Measurements from ENCODE around the gene PLEKHB2.
A peak's percentile ranks its signal among the peaks of the same experiment; 100 is the strongest.
"Not testable (repeated sequence)": the region's sequence is repeated elsewhere in the genome, so short reads cannot be mapped to it uniquely, and the experiment has no call there.

Gene PLEKHB2, protein sequence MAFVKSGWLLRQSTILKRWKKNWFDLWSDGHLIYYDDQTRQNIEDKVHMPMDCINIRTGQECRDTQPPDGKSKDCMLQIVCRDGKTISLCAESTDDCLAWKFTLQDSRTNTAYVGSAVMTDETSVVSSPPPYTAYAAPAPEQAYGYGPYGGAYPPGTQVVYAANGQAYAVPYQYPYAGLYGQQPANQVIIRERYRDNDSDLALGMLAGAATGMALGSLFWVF

GRCh38 chr2:131105156-131105949 lies at the start of gene PLEKHB2:
PLEKHB2 (plus strand) TSS chr2:131105336; CDS start chr2:131120942, 15,606 bp downstream.
- DNase-seq (ENCODE audit: low read depth): peak; percentile 50

DNA sequence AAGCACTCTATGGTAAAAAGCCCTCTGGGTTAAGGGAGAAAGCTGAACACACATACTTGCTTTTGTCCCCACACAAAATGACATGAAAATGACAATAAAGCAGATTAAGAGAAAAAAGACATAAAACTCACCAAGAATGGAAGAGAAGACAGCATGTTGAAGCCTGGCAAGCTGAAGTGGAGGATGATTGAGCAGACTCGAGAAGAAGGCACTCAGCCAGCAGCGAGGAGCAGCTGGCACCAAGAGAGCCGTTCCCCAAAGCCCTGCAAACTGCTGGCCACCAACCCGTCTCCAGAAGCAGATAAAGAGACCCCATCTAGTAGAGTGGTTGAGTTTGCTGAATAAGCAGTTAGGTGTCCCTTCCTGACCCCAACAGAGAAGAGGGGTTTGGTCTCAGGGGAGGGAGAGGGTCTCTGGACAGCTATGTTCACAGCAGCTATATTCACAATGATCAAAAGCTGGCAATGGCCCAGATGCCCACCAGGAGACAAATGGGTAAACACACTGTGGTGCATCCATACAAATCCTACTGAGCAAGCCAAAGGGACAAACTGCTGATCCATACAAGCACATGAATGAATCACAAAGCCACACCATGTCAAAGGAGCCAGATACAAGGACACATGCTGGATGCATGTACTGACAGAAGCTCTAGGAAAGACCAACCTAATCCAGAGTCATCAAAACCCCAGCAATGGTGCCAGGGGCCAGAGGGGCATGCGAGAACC lies 48.8 kb upstream of the PLEKHB2 start:
- DNase-seq (ENCODE audit: low read depth): no peak

DNA sequence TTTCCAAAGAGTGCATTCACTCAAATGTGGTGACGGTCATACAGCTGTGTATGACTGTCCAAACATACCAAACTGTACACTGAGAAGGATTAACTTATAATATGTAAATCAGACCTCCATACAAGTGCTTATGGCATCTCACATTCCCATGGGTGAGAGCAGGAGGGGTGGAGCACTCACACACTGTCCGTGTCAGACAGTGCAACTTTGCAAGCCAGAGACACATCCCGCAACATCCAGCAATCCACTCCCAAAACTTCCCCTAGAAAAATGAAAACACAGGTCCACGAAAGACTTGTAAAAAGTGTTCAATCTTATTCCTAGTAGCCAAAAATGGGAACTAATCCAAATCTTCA lies 48.2 kb upstream of the PLEKHB2 start:
- no peak for DNase-seq (ENCODE audit: low read depth)

GRCh38 chr2:131058214-131058843 lies 46.8 kb upstream of the PLEKHB2 start:
- DNase-seq (ENCODE audit: low read depth): no peak

- DNase-seq (ENCODE audit: low read depth): no peak
Observed at GRCh38 chr2:131058920-131059319, 46.2 kb upstream of the PLEKHB2 start.

DNA sequence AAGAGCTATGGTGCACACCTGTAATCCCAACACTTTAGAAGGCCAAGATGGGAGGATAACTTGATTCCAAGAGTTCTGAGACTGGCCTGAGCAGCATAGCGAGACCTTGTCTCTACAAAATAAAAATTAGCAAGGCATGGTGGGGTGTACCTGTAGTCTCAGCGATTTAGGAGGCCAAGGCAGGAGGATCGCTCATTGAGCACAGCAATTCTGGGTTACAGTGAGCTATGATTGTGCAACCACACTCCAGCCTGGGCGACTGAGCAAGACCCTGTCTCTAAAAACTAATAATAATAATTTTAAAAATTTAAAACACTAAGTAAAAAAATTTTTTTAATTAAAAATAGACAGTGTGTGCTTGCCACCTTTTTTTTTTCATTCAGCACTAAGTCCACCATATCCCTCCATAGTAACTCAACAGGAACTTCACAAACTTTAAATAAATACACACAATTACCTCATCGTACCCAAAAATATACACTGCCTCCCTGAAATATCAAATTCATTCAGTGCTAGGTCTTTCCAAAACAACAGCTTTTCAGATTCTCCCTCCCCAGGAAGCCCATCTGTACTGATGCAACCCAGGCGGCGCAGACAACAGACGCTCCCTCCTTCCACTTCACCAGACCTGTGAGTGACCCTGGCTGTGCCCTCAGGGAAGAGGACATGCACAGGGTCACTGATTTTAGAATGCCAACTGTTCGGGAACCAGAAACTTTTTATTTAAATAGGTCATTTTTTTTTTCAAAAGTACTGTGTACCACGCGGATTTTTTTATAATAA lies 41.4 kb upstream of the PLEKHB2 start:
- DNase-seq (ENCODE audit: low read depth): no peak

- DNase-seq (ENCODE audit: low read depth): no peak
Observed at GRCh38 chr2:131064589-131065512, 40.3 kb upstream of the PLEKHB2 start.

GRCh38 chr2:131067465-131068125 lies 37.5 kb upstream of the PLEKHB2 start:
- no peak for DNase-seq (ENCODE audit: low read depth)

- DNase-seq (ENCODE audit: low read depth): not testable (repeated sequence)
Observed at GRCh38 chr2:131068172-131068571, 37.0 kb upstream of the PLEKHB2 start.

DNA sequence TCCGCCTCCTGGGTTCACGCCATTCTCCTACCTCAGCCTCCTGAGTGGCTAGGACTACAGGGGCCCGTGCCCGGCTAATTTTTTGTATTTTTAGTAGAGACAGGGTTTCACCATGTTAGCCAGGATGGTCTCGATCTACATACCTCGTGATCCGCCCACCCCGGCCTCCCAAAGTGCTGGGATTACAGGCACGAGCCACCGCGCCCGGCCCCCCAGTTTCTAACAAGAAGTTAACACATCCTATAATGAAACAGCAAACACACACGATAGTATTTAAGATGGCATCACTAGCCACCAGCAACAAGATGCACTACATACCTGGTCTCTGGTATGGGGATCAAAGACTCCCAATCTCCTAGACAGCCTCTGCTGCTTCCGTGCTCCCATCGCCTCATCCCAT lies 29.6 kb upstream of the PLEKHB2 start:
- DNase-seq (ENCODE audit: low read depth): not testable (repeated sequence)

DNA sequence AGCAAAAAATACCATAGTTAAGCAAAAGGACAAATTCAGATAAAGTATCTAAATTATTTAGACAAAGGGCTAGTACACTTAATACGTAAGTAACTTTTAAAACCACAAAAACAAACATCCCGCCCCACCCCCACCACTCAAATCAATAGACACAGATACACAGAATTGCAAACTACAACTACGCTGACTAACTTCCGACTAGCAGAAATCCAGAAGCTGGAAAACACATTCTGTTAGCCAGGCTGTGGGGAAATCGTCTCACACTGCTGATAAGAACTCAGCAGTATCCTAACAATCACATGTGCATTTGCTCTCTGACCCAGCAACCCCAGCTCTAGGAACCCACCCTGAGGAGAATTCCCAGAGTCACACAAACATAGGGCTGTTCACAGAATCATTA lies 28.4 kb upstream of the PLEKHB2 start:
- DNase-seq (ENCODE audit: low read depth): no peak

GRCh38 chr2:131077182-131077846 lies 27.8 kb upstream of the PLEKHB2 start:
- DNase-seq (ENCODE audit: low read depth): no peak

GRCh38 chr2:131077966-131078365 lies 27.2 kb upstream of the PLEKHB2 start:
- DNase-seq (ENCODE audit: low read depth): no peak

GRCh38 chr2:131079931-131080330 lies 25.2 kb upstream of the PLEKHB2 start:
- not testable (repeated sequence) for DNase-seq (ENCODE audit: low read depth)

DNA sequence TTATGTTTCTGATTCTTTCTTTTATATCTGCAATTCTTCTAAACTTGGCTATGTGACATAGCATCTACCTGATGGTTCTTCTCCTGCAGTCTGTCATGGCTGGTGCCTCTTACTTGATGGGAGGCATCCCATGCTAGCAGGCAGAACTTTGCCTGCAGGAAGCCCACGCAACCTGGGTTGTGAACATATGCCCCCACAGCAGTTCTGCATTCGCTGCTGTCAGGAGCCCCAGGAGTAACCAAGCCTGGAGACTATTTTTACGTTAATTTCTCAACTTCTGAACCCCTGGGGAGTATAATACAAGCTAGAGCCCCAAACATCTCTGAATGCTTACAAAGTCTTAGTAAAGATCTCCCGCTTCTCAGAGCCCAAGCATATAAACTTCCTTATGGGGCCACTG lies 23.9 kb upstream of the PLEKHB2 start:
- DNase-seq (ENCODE audit: low read depth): no peak

- no peak for DNase-seq (ENCODE audit: low read depth)
Observed at GRCh38 chr2:131085646-131086045, 19.5 kb upstream of the PLEKHB2 start.

- DNase-seq (ENCODE audit: low read depth): no peak
Observed at GRCh38 chr2:131092458-131093005, 12.6 kb upstream of the PLEKHB2 start.

DNA sequence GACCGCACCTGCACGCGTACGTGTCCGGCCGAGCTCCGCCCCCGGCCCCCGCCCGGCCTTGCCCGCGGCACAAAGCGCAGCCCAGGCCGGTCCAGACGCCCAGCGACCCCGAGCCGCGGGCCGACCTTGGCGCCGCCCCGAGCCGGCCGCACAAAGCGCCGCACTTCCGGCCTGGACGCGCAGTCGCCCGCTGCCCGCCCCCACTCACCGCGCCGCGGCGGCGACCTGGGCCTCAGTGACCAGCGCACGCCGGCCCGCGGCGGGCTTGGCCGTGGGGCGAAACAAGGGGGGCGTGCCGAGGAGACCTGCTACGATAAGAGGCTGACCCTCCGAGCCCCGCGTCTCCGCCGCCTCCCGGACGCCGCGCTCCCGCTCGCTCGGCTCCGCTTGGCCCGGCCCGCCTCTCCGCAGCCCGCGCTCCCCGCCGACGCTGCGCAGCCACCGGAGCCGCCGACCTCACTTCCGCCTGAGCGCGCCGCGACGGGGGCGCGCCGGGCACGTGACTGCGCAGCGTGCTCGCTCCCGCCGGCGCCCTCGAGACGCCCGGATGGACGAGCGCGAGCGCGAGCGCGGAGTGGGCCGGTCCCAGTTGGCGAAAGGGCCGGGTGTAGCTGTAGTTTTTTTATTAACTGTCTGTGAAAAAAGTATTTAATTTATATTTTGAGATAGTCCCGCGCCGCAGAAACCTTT lies 12.0 kb upstream of the PLEKHB2 start, which contains the start of gene FAM168B:
Gene FAM168B (minus strand): TSS at position 455 of the 690 bp plus-strand sequence. CDS start 10,814 bp downstream, outside the sequence.
- DNase-seq (ENCODE audit: low read depth): peak; percentile 53
